Natural killer cell (primary cell): Measurements from ENCODE around the gene BPIFB4. TPM values are rescaled to one million over a fixed set of nuclear protein-coding genes. Genes with fewer than 3 reads are reported as not detected.
"Not testable (repeated sequence)": the region's sequence is repeated elsewhere in the genome, so short reads cannot be mapped to it uniquely, and the experiment has no call there.

Source experiments
- ATAC-seq, 3 donors: fragments of 150-1000 bp in 2 of 3; fragments of 200-7000 bp in 1 of 3; cut with Tn5 transposase; 1 replicate in 1 of 3; 2 replicates in 2 of 3; pipeline ENCODE4 v1.10.0; 2021; ENCODE audit warnings: mild to moderate bottlenecking in 2 of 3, moderate library complexity in 2 of 3
- DNase-seq, 2 donors: peaks; one replicate each; pipeline versions ENCODE4 v3.0.0 to v3.0.0-alpha.2; 2013 to 2021; ENCODE audit warnings: mixed read lengths in 1 of 2
- H3K27ac ChIP-seq: one replicate; pipeline ENCODE4 v1.5.1; 2013; ENCODE audit warnings: mild to moderate bottlenecking, low read length
- H3K27me3 ChIP-seq: one replicate; pipeline ENCODE4 v1.6.1; 2013; ENCODE audit warnings: low read length; ENCODE audit not compliant: control insufficient read depth, insufficient read depth
- H3K36me3 ChIP-seq: one replicate; pipeline ENCODE4 v1.6.1; 2013; ENCODE audit warnings: low read length; ENCODE audit not compliant: control insufficient read depth, insufficient read depth
- H3K4me1 ChIP-seq: one replicate; pipeline ENCODE4 v1.6.1; 2013; ENCODE audit warnings: low read length; ENCODE audit not compliant: control insufficient read depth, insufficient read depth
- H3K4me3 ChIP-seq: one replicate; pipeline ENCODE4 v1.5.1; 2013; ENCODE audit warnings: low read length
- H3K9me3 ChIP-seq: one replicate; pipeline ENCODE4 v1.6.1; 2013; ENCODE audit warnings: low read length; ENCODE audit not compliant: control insufficient read depth, insufficient read depth
- H3K27ac Mint-ChIP-seq, 2 donors: one replicate each; pipeline ENCODE4 v1.8.0; 2022; ENCODE audit warnings: mild to moderate bottlenecking in 2 of 2, mixed read lengths in 2 of 2, moderate library complexity in 1 of 2
- H3K27me3 Mint-ChIP-seq, 2 donors: one replicate each; pipeline ENCODE4 v1.8.0; 2022; ENCODE audit warnings: low read depth in 2 of 2, mixed read lengths in 2 of 2
- H3K36me3 Mint-ChIP-seq: one replicate; pipeline ENCODE4 v1.8.0; 2022; ENCODE audit warnings: mixed read lengths
- H3K4me1 Mint-ChIP-seq, 2 donors: one replicate each; pipeline ENCODE4 v1.8.0; 2022; ENCODE audit warnings: mixed read lengths in 2 of 2
- H3K4me3 Mint-ChIP-seq: one replicate; pipeline ENCODE4 v1.8.0; 2022; ENCODE audit warnings: mild to moderate bottlenecking, moderate library complexity, mixed read lengths
- H3K9me3 Mint-ChIP-seq, 2 donors: one replicate each; pipeline ENCODE4 v1.8.0; 2022; ENCODE audit warnings: mixed read lengths in 2 of 2
- CTCF ChIP-seq: fragments of 200-600 bp; IDR thresholded peaks from one replicate; pipeline ENCODE4 v1.8.0; 2022; ENCODE audit warnings: antibody characterized with exemption
- WGBS: methylation state at CpG from one replicate; pipeline ENCODE4 v1.1.7; 2013; ENCODE audit warnings: missing lambda C conversion rate; ENCODE audit not compliant: insufficient coverage; 5-methylcytosine and 5-hydroxymethylcytosine counted together
- intact Hi-C: fragments of 100-400 bp; cut with micrococcal nuclease; formaldehyde crosslinking; loops from one replicate; pipeline ENCODE4 v1.14.2; 2022
- total RNA-seq, 4 donors: library from RNA; stranded (reverse); fragments of 120-200 nt in 1 of 4; gene quantifications; one replicate each; pipeline versions ENCODE4 v1.2.3 to v1.2.4, GENCODE V29; 2013 to 2022

Gene BPIFB4
- total RNA-seq, 3 donors from 2014 or later (not counting 1 experiment from before 2014, with no cell fraction given), result not detected

GRCh38 chr20:33043731-33044181 is 35.7 kb upstream of the BPIFB4 start:
- H3K27me3 Mint-ChIP-seq, result no peaks in the 10 kb centered on the region
- H3K4me1 ChIP-seq, result no peaks in the 10 kb centered on the region
- H3K4me3 ChIP-seq, result no peak overlapping the region
- H3K27me3 ChIP-seq, result no peaks in the 10 kb centered on the region
- H3K27ac Mint-ChIP-seq, result no peak overlapping the region
- no peak overlapping the region for H3K27ac ChIP-seq
- DNase-seq (no peak), ATAC-seq (no peak)
- no peak overlapping the region for H3K4me3 Mint-ChIP-seq
- H3K36me3 ChIP-seq, result no peaks in the 10 kb centered on the region
- WGBS, result 75% methylated on average over 1 of the region's 1 CpG
- intact Hi-C loops, result no loop called here
- H3K9me3 ChIP-seq, result peaks cover 24% of the 10 kb centered on the region
- H3K9me3 Mint-ChIP-seq, result peaks cover 6 to 12% of the 10 kb centered on the region in 2 donors
- peaks cover 9% of the 10 kb centered on the region for H3K36me3 Mint-ChIP-seq
- TF ChIP-seq CTCF, result no peak
- H3K4me1 Mint-ChIP-seq, result no peaks in the 10 kb centered on the region

- H3K27ac ChIP-seq, H3K27me3 Mint-ChIP-seq, H3K4me3 ChIP-seq, intact Hi-C loops, H3K27me3 ChIP-seq, H3K27ac Mint-ChIP-seq, DNase-seq, ATAC-seq, H3K4me3 Mint-ChIP-seq, H3K36me3 Mint-ChIP-seq, H3K4me1 Mint-ChIP-seq, H3K4me1 ChIP-seq, H3K36me3 ChIP-seq: not testable (repeated sequence)
- peaks cover 6 to 12% of the 10 kb centered on the region in 2 donors for H3K9me3 Mint-ChIP-seq
- 82% methylated on average over 14 of the region's 15 CpGs for WGBS
- H3K9me3 ChIP-seq, result peaks cover 24% of the 10 kb centered on the region
Measured at GRCh38 chr20:33045129-33045721, 34.2 kb upstream of the BPIFB4 start.

- Histone ChIP-seq H3K4me1 (no peaks in the 10 kb centered on the region), H3K27me3 (no peaks in the 10 kb centered on the region), H3K27ac (no peak overlapping the region), H3K9me3 (peaks cover 24% of the 10 kb centered on the region), H3K4me3 (no peak overlapping the region), H3K36me3 (no peaks in the 10 kb centered on the region)
- Mint-ChIP-seq H3K4me3 (no peak overlapping the region), H3K27ac (no peak overlapping the region), H3K9me3 (peaks cover 6 to 12% of the 10 kb centered on the region in 2 donors), H3K4me1 (no peaks in the 10 kb centered on the region), H3K27me3 (no peaks in the 10 kb centered on the region), H3K36me3 (peaks cover 9% of the 10 kb centered on the region)
- ATAC-seq, result no peak
- intact Hi-C loops, result no loop called here
- TF ChIP-seq CTCF, result no peak
- DNase-seq, result no peak
- WGBS, result 71% methylated on average over 2 of the region's 3 CpGs
Measured at GRCh38 chr20:33046412-33046811, 33.0 kb upstream of the BPIFB4 start.

- Histone ChIP-seq H3K36me3 (no peaks in the 10 kb centered on the region), H3K4me1 (no peaks in the 10 kb centered on the region), H3K27me3 (no peaks in the 10 kb centered on the region), H3K9me3 (peaks cover 6% of the 10 kb centered on the region), H3K27ac (no peak overlapping the region), H3K4me3 (no peak overlapping the region)
- intact Hi-C loops, result no loop called here
- Mint-ChIP-seq H3K27ac (no peak overlapping the region), H3K36me3 (no peaks in the 10 kb centered on the region), H3K9me3 (peaks cover 0 to 2% of the 10 kb centered on the region in 2 donors), H3K27me3 (no peaks in the 10 kb centered on the region), H3K4me1 (no peaks in the 10 kb centered on the region), H3K4me3 (no peak overlapping the region)
- WGBS, result 67% methylated on average over 4 of the region's 4 CpGs
- no peak for TF ChIP-seq CTCF
- DNase-seq (no peak), ATAC-seq (no peak)
Measured at GRCh38 chr20:33051333-33051732, 28.1 kb upstream of the BPIFB4 start.
